K562 (cell line): ENCODE results near the gene TIAM1. TPM values are rescaled to one million over a fixed set of nuclear protein-coding genes. Genes with fewer than 3 reads are reported as not detected.

Source experiments
- CBFA2T2 ChIP-seq: fragments of 450-650 bp; conservative IDR thresholded peaks from 2 replicates; pipeline ENCODE4 v1.6.1; 2017; ENCODE audit warnings: mild to moderate bottlenecking
- POLR2AphosphoS2 ChIP-seq: IDR thresholded peaks from 2 replicates; pipeline ENCODE4 v1.6.1; 2012; ENCODE audit warnings: low read length, improper control_type of control experiment
- POLR2AphosphoS5 ChIP-seq: IDR thresholded peaks from 2 replicates; pipeline ENCODE4 v1.6.1; 2011; ENCODE audit warnings: mild to moderate bottlenecking, low read depth, low read length, moderate library complexity; ENCODE audit not compliant: control insufficient read depth, insufficient read depth
- RNF2 ChIP-seq: sonication (generic); IDR thresholded peaks from 2 replicates; pipeline ENCODE4 v1.6.1; 2016
- TBP ChIP-seq: optimal IDR thresholded peaks from 2 replicates; pipeline ENCODE3; 2011; ENCODE audit warnings: low read depth, low read length, improper control_type of control experiment
- U2AF1 ChIP-seq: fragments of 200-400 bp; formaldehyde crosslinking; optimal IDR thresholded peaks from 2 replicates; pipeline ENCODE3; 2017; ENCODE audit warnings: mild to moderate bottlenecking, low read depth, low read length, moderate library complexity
- XRCC4 ChIP-seq: IDR thresholded peaks from one replicate; pipeline ENCODE4 v1.6.1; 2011; ENCODE audit not compliant: insufficient read depth, insufficient read length; ENCODE audit errors: extremely low read depth
- ZC3H4 ChIP-seq: sonication (generic); formaldehyde crosslinking; IDR thresholded peaks from 2 replicates; pipeline ENCODE4 v1.9.0; 2021; ENCODE audit warnings: missing genetic modification reagents, borderline replicate concordance
- ZNF121 ChIP-seq: sonication (generic); formaldehyde crosslinking; conservative IDR thresholded peaks from 2 replicates; pipeline ENCODE4 v1.8.0; 2022; ENCODE audit warnings: missing genetic modification reagents
- ZNF76 ChIP-seq: fragments of 250-450 bp; sonication (Bioruptor Pico); IDR thresholded peaks from 2 replicates; pipeline ENCODE4 v1.4.0; 2020; ENCODE audit warnings: mild to moderate bottlenecking, moderate library complexity, borderline replicate concordance
- polyA plus RNA-seq, 8 experiments: library from polyadenylated mRNA; depleted of rRNA in 4 of 8; stranded (reverse) in 5 of 8; unstranded in 3 of 8; fragments of >200 nt; fragmentation: Nextera tagmentation in 2 of 8; fragmentation: Illumina TruSeq in 1 of 8; extraction: Ambion mirVana in 2 of 8; extraction: Trizol in 1 of 8; gene quantifications; 2 replicates each; pipeline versions ENCODE4 v1.2.1 to v1.2.3, GENCODE V29; 2011 to 2014; ENCODE audit warnings: inconsistent platforms in 1 of 8, missing spikeins in 1 of 8
- total RNA-seq, 7 experiments: library from RNA; depleted of rRNA in 6 of 7; stranded (reverse); fragments of >200 nt in 6 of 7; fragmentation: Illumina TruSeq in 2 of 7; extraction: Trizol in 2 of 7; gene quantifications; 2 replicates each; pipeline versions ENCODE4 v1.2.1 to v1.2.3, GENCODE V29; 2011 to 2021; ENCODE audit warnings: low replicate concordance in 1 of 7
- TF ChIP-seq, protein P1 (sequence below): sonication (generic); formaldehyde crosslinking; IDR thresholded peaks from 2 replicates; pipeline ENCODE4 v1.8.1; 2023; ENCODE audit warnings: mild to moderate bottlenecking, missing genetic modification reagents, moderate library complexity
- TF ChIP-seq, protein P2 (sequence below): fragments of 250-450 bp; sonication (Bioruptor Pico); IDR thresholded peaks from 2 replicates; pipeline ENCODE4 v1.5.0; 2020; ENCODE audit warnings: mild to moderate bottlenecking, borderline replicate concordance
- TF ChIP-seq, protein P3 (sequence below): fragments of 250-450 bp; sonication (Bioruptor Pico); IDR thresholded peaks from 2 replicates; pipeline ENCODE4 v1.6.1; 2021; ENCODE audit warnings: mild to moderate bottlenecking
- TF ChIP-seq, protein P4 (sequence below): fragments of 250-450 bp; sonication (Bioruptor Pico); IDR thresholded peaks from 2 replicates; pipeline ENCODE4 v1.9.0; 2021; ENCODE audit warnings: mild to moderate bottlenecking, inconsistent platforms

The TIAM1 gene
- total and polyA plus RNA-seq, 9 of the 15 experiments (the other 6 are each of a cell fraction or from before 2014, with no cell fraction given) = 0.11 TPM; not detected in 8

DNA sequence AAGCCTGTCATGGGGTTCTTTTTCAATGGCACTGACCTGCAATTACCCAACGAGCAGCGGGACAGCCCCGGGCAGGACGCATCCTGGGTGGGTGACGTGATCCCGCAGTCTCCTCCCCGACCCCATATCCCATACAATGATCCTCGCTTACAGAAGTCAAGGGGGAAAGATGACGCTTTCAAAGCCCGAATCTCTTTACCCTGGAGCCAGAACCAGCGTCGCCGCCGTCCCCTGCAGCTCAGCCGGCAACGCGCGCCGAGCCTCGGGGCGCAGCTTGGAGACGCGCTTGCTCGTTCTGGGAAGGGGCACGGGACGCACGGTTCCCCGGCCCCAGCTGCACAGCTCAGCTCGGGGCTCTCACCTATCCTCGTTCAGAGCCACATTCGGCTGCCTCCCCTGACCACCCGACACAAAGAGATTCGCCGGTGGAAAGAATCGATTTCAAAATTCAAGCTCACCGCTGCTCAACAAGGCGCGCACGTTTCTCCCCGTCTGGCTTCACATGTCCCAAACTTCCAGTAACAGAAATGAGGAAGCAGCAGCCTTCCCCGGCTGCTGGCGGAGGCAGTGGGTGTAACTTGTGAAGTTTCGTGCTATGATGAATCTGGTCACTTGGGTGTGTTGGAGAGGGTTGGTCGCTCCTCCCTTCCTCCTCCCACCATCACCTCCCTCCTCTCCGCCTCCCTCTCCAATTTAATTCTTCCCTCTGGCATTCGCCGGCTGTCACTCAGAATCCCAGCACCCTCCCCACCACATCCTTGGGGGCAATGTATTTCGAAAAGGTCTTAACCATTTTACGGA lies at the start of gene TIAM1 (continued):
- TF ChIP-seq, protein P1, sequence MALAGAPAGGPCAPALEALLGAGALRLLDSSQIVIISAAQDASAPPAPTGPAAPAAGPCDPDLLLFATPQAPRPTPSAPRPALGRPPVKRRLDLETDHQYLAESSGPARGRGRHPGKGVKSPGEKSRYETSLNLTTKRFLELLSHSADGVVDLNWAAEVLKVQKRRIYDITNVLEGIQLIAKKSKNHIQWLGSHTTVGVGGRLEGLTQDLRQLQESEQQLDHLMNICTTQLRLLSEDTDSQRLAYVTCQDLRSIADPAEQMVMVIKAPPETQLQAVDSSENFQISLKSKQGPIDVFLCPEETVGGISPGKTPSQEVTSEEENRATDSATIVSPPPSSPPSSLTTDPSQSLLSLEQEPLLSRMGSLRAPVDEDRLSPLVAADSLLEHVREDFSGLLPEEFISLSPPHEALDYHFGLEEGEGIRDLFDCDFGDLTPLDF (CRISPR knock-in tag) = no peak
- no peak for TF ChIP-seq RNF2
- TF ChIP-seq CBFA2T2 = no peak
- TF ChIP-seq ZC3H4 (CRISPR knock-in tag) = no peak
- TF ChIP-seq XRCC4 = no peak
- TF ChIP-seq, protein P2, sequence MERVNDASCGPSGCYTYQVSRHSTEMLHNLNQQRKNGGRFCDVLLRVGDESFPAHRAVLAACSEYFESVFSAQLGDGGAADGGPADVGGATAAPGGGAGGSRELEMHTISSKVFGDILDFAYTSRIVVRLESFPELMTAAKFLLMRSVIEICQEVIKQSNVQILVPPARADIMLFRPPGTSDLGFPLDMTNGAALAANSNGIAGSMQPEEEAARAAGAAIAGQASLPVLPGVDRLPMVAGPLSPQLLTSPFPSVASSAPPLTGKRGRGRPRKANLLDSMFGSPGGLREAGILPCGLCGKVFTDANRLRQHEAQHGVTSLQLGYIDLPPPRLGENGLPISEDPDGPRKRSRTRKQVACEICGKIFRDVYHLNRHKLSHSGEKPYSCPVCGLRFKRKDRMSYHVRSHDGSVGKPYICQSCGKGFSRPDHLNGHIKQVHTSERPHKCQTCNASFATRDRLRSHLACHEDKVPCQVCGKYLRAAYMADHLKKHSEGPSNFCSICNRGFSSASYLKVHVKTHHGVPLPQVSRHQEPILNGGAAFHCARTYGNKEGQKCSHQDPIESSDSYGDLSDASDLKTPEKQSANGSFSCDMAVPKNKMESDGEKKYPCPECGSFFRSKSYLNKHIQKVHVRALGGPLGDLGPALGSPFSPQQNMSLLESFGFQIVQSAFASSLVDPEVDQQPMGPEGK (CRISPR knock-in tag) = no peak
- TF ChIP-seq POLR2AphosphoS2 = no peak
- no peak for TF ChIP-seq U2AF1
- no peak for TF ChIP-seq TBP
- no peak for TF ChIP-seq POLR2AphosphoS5
- TF ChIP-seq, protein P3, sequence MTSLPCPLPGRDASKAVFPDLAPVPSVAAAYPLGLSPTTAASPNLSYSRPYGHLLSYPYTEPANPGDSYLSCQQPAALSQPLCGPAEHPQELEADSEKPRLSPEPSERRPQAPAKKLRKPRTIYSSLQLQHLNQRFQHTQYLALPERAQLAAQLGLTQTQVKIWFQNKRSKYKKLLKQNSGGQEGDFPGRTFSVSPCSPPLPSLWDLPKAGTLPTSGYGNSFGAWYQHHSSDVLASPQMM (CRISPR knock-in tag) = no peak
- TF ChIP-seq ZNF76 (CRISPR knock-in tag) = no peak
- no peak for TF ChIP-seq ZNF121 (CRISPR knock-in tag)
- TF ChIP-seq, protein P4, sequence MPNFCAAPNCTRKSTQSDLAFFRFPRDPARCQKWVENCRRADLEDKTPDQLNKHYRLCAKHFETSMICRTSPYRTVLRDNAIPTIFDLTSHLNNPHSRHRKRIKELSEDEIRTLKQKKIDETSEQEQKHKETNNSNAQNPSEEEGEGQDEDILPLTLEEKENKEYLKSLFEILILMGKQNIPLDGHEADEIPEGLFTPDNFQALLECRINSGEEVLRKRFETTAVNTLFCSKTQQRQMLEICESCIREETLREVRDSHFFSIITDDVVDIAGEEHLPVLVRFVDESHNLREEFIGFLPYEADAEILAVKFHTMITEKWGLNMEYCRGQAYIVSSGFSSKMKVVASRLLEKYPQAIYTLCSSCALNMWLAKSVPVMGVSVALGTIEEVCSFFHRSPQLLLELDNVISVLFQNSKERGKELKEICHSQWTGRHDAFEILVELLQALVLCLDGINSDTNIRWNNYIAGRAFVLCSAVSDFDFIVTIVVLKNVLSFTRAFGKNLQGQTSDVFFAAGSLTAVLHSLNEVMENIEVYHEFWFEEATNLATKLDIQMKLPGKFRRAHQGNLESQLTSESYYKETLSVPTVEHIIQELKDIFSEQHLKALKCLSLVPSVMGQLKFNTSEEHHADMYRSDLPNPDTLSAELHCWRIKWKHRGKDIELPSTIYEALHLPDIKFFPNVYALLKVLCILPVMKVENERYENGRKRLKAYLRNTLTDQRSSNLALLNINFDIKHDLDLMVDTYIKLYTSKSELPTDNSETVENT (CRISPR knock-in tag) = no peak
